ENCODE measurements around the gene MFAP3L. TPM values are rescaled to one million over a fixed set of nuclear protein-coding genes. Genes with fewer than 3 reads are reported as not detected.

The MFAP3L gene
- total RNA-seq, 1 experiment from 2014 or later: 6.2 TPM

GRCh38 chr4:169984745-169985144, 41.5 kb downstream of the MFAP3L start:
- CTCF ChIA-PET: interaction anchor here (0.5 to 0.7 kb wide), 2 partner anchors 956 to 1955 kb away, joined by 3 read pairs; no protein-coding TSS in a partner anchor
- Histone ChIP-seq H2AFZ (no peak overlapping the region), H3K4me3 (no peak overlapping the region), H3K27me3 (ENCODE audit: insufficient read depth, low read depth) (no peaks in the 10 kb centered on the region), H3K27ac (no peak overlapping the region), H3K4me1 (replicated peaks; ENCODE audit: insufficient read depth) (no peaks in the 10 kb centered on the region), H3K9me2 (ENCODE audit: insufficient read depth) (no peaks in the 10 kb centered on the region), H3F3A (ENCODE audit: insufficient read depth, low read depth) (no peaks in the 10 kb centered on the region), H4K20me1 (ENCODE audit: insufficient read depth) (no peaks in the 10 kb centered on the region), H3K4me2 (no peak overlapping the region), H3K36me3 (ENCODE audit: low read depth) (no peaks in the 10 kb centered on the region), H3K9me3 (ENCODE audit: insufficient read depth, low read depth) (no peaks in the 10 kb centered on the region), H3K79me2 (ENCODE audit: low read depth) (no peaks in the 10 kb centered on the region)
- no TSS peak for BruUV-seq (replicated peaks)
- DNase-seq: no peak
- TF ChIP-seq CTCF (conservative IDR thresholded peaks at IDR 0.05) (no peak), EZH2 (IDR thresholded peaks at IDR 0.05; ENCODE audit: low read depth) (no peak)
- intact Hi-C loops (cut with micrococcal nuclease; ENCODE audit: unreplicated experiment): no loop called here
- POLR2A ChIA-PET (ENCODE audit: unreplicated experiment): no interaction called here

GRCh38 chr4:169984173-169984572, 42.0 kb downstream of the MFAP3L start:
- no peak overlapping the region for H3K4me3 ChIP-seq
- no peak overlapping the region for H3K27ac ChIP-seq
- no peaks in the 10 kb centered on the region for H3K9me3 ChIP-seq (ENCODE audit: insufficient read depth, low read depth)
- no peak overlapping the region for H3K4me2 ChIP-seq
- POLR2A ChIA-PET (ENCODE audit: unreplicated experiment): no interaction called here
- H3K27me3 ChIP-seq (ENCODE audit: insufficient read depth, low read depth): no peaks in the 10 kb centered on the region
- H2AFZ ChIP-seq: no peak overlapping the region
- no TSS peak for BruUV-seq (replicated peaks)
- H3K36me3 ChIP-seq (ENCODE audit: low read depth): no peaks in the 10 kb centered on the region
- H4K20me1 ChIP-seq (ENCODE audit: insufficient read depth): no peaks in the 10 kb centered on the region
- intact Hi-C loops (cut with micrococcal nuclease; ENCODE audit: unreplicated experiment): no loop called here
- H3F3A ChIP-seq (ENCODE audit: insufficient read depth, low read depth): no peaks in the 10 kb centered on the region
- DNase-seq: no peak
- TF ChIP-seq CTCF (conservative IDR thresholded peaks at IDR 0.05): no peak
- no peak for TF ChIP-seq EZH2 (IDR thresholded peaks at IDR 0.05; ENCODE audit: low read depth)
- no peaks in the 10 kb centered on the region for H3K4me1 ChIP-seq (replicated peaks; ENCODE audit: insufficient read depth)
- CTCF ChIA-PET: no interaction called here
- no peaks in the 10 kb centered on the region for H3K9me2 ChIP-seq (ENCODE audit: insufficient read depth)
- no peaks in the 10 kb centered on the region for H3K79me2 ChIP-seq (ENCODE audit: low read depth)

- no peaks in the 10 kb centered on the region for H3K36me3 ChIP-seq (ENCODE audit: low read depth)
- intact Hi-C loops (cut with micrococcal nuclease; ENCODE audit: unreplicated experiment): no loop called here
- no peak overlapping the region for H3K27ac ChIP-seq
- CTCF ChIA-PET: no interaction called here
- H2AFZ ChIP-seq: no peak overlapping the region
- no peaks in the 10 kb centered on the region for H3K4me1 ChIP-seq (replicated peaks; ENCODE audit: insufficient read depth)
- BruUV-seq (replicated peaks): no TSS peak
- no peak overlapping the region for H3K4me2 ChIP-seq
- H4K20me1 ChIP-seq (ENCODE audit: insufficient read depth): no peaks in the 10 kb centered on the region
- no peaks in the 10 kb centered on the region for H3F3A ChIP-seq (ENCODE audit: insufficient read depth, low read depth)
- H3K27me3 ChIP-seq (ENCODE audit: insufficient read depth, low read depth): no peaks in the 10 kb centered on the region
- no peak for DNase-seq
- TF ChIP-seq CTCF (conservative IDR thresholded peaks at IDR 0.05): no peak
- TF ChIP-seq EZH2 (IDR thresholded peaks at IDR 0.05; ENCODE audit: low read depth): no peak
- H3K9me3 ChIP-seq (ENCODE audit: insufficient read depth, low read depth): no peaks in the 10 kb centered on the region
- no peak overlapping the region for H3K4me3 ChIP-seq
- H3K9me2 ChIP-seq (ENCODE audit: insufficient read depth): no peaks in the 10 kb centered on the region
- POLR2A ChIA-PET (ENCODE audit: unreplicated experiment): no interaction called here
- H3K79me2 ChIP-seq (ENCODE audit: low read depth): no peaks in the 10 kb centered on the region
Measured at GRCh38 chr4:169976951-169977350, 49.2 kb downstream of the MFAP3L start.
